C4-2B (cell line): ENCODE results near the gene SLIT3.

Experiments used
- ZFX ChIP-seq: fragments of 450-650 bp; IDR thresholded peaks from 2 replicates; pipeline ENCODE4 v1.6.1; 2017
- TF ChIP-seq, protein P1 (sequence below): fragments of 450-650 bp; conservative IDR thresholded peaks from 2 replicates; pipeline ENCODE4 v1.5.1; 2017; ENCODE audit warnings: mild to moderate bottlenecking

GRCh38 chr5:168685566-168685965 lies 615.4 kb downstream of the SLIT3 start:
- TF ChIP-seq, protein P1, sequence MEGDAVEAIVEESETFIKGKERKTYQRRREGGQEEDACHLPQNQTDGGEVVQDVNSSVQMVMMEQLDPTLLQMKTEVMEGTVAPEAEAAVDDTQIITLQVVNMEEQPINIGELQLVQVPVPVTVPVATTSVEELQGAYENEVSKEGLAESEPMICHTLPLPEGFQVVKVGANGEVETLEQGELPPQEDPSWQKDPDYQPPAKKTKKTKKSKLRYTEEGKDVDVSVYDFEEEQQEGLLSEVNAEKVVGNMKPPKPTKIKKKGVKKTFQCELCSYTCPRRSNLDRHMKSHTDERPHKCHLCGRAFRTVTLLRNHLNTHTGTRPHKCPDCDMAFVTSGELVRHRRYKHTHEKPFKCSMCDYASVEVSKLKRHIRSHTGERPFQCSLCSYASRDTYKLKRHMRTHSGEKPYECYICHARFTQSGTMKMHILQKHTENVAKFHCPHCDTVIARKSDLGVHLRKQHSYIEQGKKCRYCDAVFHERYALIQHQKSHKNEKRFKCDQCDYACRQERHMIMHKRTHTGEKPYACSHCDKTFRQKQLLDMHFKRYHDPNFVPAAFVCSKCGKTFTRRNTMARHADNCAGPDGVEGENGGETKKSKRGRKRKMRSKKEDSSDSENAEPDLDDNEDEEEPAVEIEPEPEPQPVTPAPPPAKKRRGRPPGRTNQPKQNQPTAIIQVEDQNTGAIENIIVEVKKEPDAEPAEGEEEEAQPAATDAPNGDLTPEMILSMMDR = no peak
- no peak for TF ChIP-seq ZFX
